Upper lobe of left lung (tissue), 4 donors: ENCODE measurements around the gene GLRA1.

Source experiments
- CTCF ChIP-seq, 6 experiments: fragments of 450-650 bp in 4 of 6; fragments of 200-600 bp in 2 of 6; sonication (generic) in 2 of 6; IDR thresholded peaks; one replicate each; pipeline ENCODE4 v1.5.1; 2016 to 2019; ENCODE audit warnings: antibody characterized with exemption in 6 of 6
- POLR2A ChIP-seq, 4 donors: fragments of 450-650 bp; IDR thresholded peaks; one replicate each; pipeline ENCODE4 v1.5.1; 2016 to 2017; ENCODE audit warnings: antibody characterized with exemption in 4 of 4, mild to moderate bottlenecking in 2 of 4

GRCh38 chr5:151889614-151890013, 35.0 kb downstream of the GLRA1 start:
- no peak for TF ChIP-seq CTCF (IDR thresholded peaks at IDR 0.05)
- TF ChIP-seq POLR2A (IDR thresholded peaks at IDR 0.05) = no peak
